ENCODE measurements around the gene TMEM207. TPM values are rescaled to one million over a fixed set of nuclear protein-coding genes. Genes with fewer than 3 reads are reported as not detected.

TMEM207 gene
- total and polyA plus RNA-seq, 2 of the 8 experiments (the other 6 are each of a cell fraction or from before 2014, with no cell fraction given): not detected

Other genes with a start within 250 kb of the TMEM207 start
- gene CLDN1, start 127.5 kb downstream of the TMEM207 start, total RNA-seq (2021; fragmentation: NEBNext Ultra II Directional; extraction: Animal tissue kit (Norgen Biotek cat#: 25700)): 3.0 and 3.1 TPM in 2 replicates
- 3.8 and 6.1 TPM in 2 replicates for gene CLDN1, start 127.5 kb downstream of the TMEM207 start, polyA plus RNA-seq (2011; rRNA removed)
- gene CLDN16, start 61.7 kb downstream of the TMEM207 start, total RNA-seq (2021; fragmentation: NEBNext Ultra II Directional; extraction: Animal tissue kit (Norgen Biotek cat#: 25700)): not detected in 2 replicates
- 0.02 TPM in 1 of 2 replicates, not detected in the other for gene CLDN16, start 61.7 kb downstream of the TMEM207 start, polyA plus RNA-seq (2011; rRNA removed)
- gene IL1RAP, start 64.2 kb upstream of the TMEM207 start, total RNA-seq (2021; fragmentation: NEBNext Ultra II Directional; extraction: Animal tissue kit (Norgen Biotek cat#: 25700)): 2.7 and 3.9 TPM in 2 replicates
- gene IL1RAP, start 64.2 kb upstream of the TMEM207 start, polyA plus RNA-seq (2011; rRNA removed): 2.2 and 2.4 TPM in 2 replicates

Measured in H1 (cell line).